SK-N-SH (cell line): ENCODE results near the gene LRRN1. TPM values are rescaled to one million over a fixed set of nuclear protein-coding genes. Genes with fewer than 3 reads are reported as not detected.

ENCODE experiments used
- CTCF ChIA-PET: fragments of 300-600, 350-600 bp; formaldehyde crosslinking; extraction: SDS; loops from one replicate; lab custom pipeline; 2021; lab: Yijun Ruan, JAX
- POLR2A ChIA-PET: fragments of 350-600 bp; sonication (Branson Sonifier 250); formaldehyde crosslinking; extraction: SDS; loops from one replicate; lab custom pipeline; 2020; ENCODE audit warnings: antibody characterized with exemption, inconsistent platforms; lab: Yijun Ruan, JAX
- DNase-seq: peaks from one replicate; pipeline ENCODE4 v3.0.0; 2012
- H2AFZ ChIP-seq: fragments of 200-600 bp; sonication (generic); 2 replicates; pipeline ENCODE4 v1.8.1; 2016; ENCODE audit warnings: antibody characterized with exemption, mild to moderate bottlenecking, low read depth
- H3F3A ChIP-seq: fragments of 200-600 bp; sonication (generic); replicated peaks from 2 replicates; pipeline ENCODE3; 2016; ENCODE audit warnings: antibody characterized with exemption, mild to moderate bottlenecking; ENCODE audit not compliant: insufficient read depth
- H3K27ac ChIP-seq, 2 experiments: fragments of 200-500 bp in 1 of 2; fragments of 200-600 bp in 1 of 2; sonication (Bioruptor generic) in 1 of 2; sonication (generic), shearing (Covaris generic) in 1 of 2; 2 replicates each; pipeline versions ENCODE4 v1.5.1 to v1.6.1; 2014 to 2016; ENCODE audit warnings: low read depth in 2 of 2, inconsistent platforms in 1 of 2, low read length in 1 of 2, mild to moderate bottlenecking in 1 of 2, mixed read lengths in 1 of 2
- H3K27me3 ChIP-seq: fragments of 200-600 bp; sonication (generic), shearing (Covaris generic); 2 replicates; pipeline ENCODE4 v1.6.1; 2016; ENCODE audit warnings: mixed run types; ENCODE audit not compliant: insufficient read depth
- H3K36me3 ChIP-seq, 2 experiments: fragments of 200-500 bp in 1 of 2; fragments of 200-600 bp in 1 of 2; sonication (Bioruptor generic) in 1 of 2; sonication (generic) in 1 of 2; replicated peaks in 1 of 2; 2 replicates each; pipeline versions ENCODE3 to v1.5.1; 2014 to 2016; ENCODE audit warnings: low read length in 1 of 2, mild to moderate bottlenecking in 1 of 2; ENCODE audit not compliant: insufficient read depth in 2 of 2, control insufficient read depth in 1 of 2
- H3K4me1 ChIP-seq, 2 experiments: fragments of 200-500 bp in 1 of 2; fragments of 200-600 bp in 1 of 2; sonication (Bioruptor generic) in 1 of 2; sonication (generic), shearing (Covaris generic) in 1 of 2; 2 replicates each; pipeline versions ENCODE4 v1.5.1 to v1.6.1; 2014 to 2016; ENCODE audit warnings: low read depth in 1 of 2, low read length in 1 of 2, mixed run types in 1 of 2; ENCODE audit not compliant: insufficient read depth in 2 of 2, control insufficient read depth in 1 of 2
- H3K4me2 ChIP-seq: fragments of 200-600 bp; sonication (generic), shearing (Covaris generic); 2 replicates; pipeline ENCODE4 v1.6.1; 2017; ENCODE audit warnings: mixed run types
- H3K4me3 ChIP-seq, 2 experiments: fragments of 200-500 bp in 1 of 2; fragments of 200-600 bp in 1 of 2; sonication (Bioruptor generic) in 1 of 2; sonication (generic), shearing (Covaris generic) in 1 of 2; 2 replicates each; pipeline versions ENCODE4 v1.5.1 to v1.8.1; 2014 to 2016; ENCODE audit warnings: low read depth in 2 of 2, inconsistent platforms in 1 of 2, low read length in 1 of 2, mild to moderate bottlenecking in 1 of 2, mixed read lengths in 1 of 2, moderate library complexity in 1 of 2
- H3K79me2 ChIP-seq: fragments of 200-600 bp; sonication (generic); 2 replicates; pipeline ENCODE4 v1.8.1; 2017; ENCODE audit warnings: mild to moderate bottlenecking; ENCODE audit not compliant: insufficient read depth
- H3K9ac ChIP-seq: fragments of 200-600 bp; sonication (generic); 2 replicates; pipeline ENCODE4 v1.6.1; 2017; ENCODE audit warnings: mixed run types
- H3K9me2 ChIP-seq: fragments of 200-600 bp; sonication (generic); 2 replicates; pipeline ENCODE4 v1.6.1; 2017; ENCODE audit warnings: mixed run types
- H3K9me3 ChIP-seq: fragments of 200-600 bp; sonication (generic); 2 replicates; pipeline ENCODE4 v1.6.1; 2017; ENCODE audit warnings: mixed run types, mild to moderate bottlenecking, moderate library complexity
- H4K20me1 ChIP-seq: fragments of 200-600 bp; sonication (generic); 2 replicates; pipeline ENCODE4 v1.6.1; 2017; ENCODE audit warnings: mild to moderate bottlenecking, mixed run types; ENCODE audit not compliant: insufficient read depth
- EP300 ChIP-seq, 2 experiments: IDR thresholded peaks; 2 replicates each; pipeline versions ENCODE4 v1.4.0 to v1.6.1; 2012; ENCODE audit warnings: borderline replicate concordance in 1 of 2, low read depth in 1 of 2, low read length in 1 of 2
- FOXJ3 ChIP-seq: sonication (generic); formaldehyde crosslinking; IDR thresholded peaks from 2 replicates; pipeline ENCODE4 v1.5.1; 2020; ENCODE audit warnings: mild to moderate bottlenecking, missing genetic modification reagents
- GATA2 ChIP-seq: sonication (generic); formaldehyde crosslinking; IDR thresholded peaks from 2 replicates; pipeline ENCODE4 v1.5.0; 2020; ENCODE audit warnings: mild to moderate bottlenecking, missing genetic modification reagents
- MEF2A ChIP-seq: IDR thresholded peaks from 2 replicates; pipeline ENCODE4 v1.4.0; 2012; ENCODE audit warnings: low read depth, borderline replicate concordance
- MXI1 ChIP-seq: IDR thresholded peaks from 2 replicates; pipeline ENCODE4 v1.6.1; 2012; ENCODE audit warnings: mild to moderate bottlenecking, low read depth, low read length, improper control_type of control experiment
- RCOR1 ChIP-seq: fragments of 150-350 bp; IDR thresholded peaks from 2 replicates; pipeline ENCODE4 v1.6.1; 2017; ENCODE audit warnings: antibody characterized with exemption, low read length
- TEAD4 ChIP-seq: IDR thresholded peaks from 2 replicates; pipeline ENCODE4 v1.4.0; 2012; ENCODE audit warnings: mild to moderate bottlenecking, borderline replicate concordance; ENCODE audit not compliant: insufficient read depth
- YY1 ChIP-seq: IDR thresholded peaks from 2 replicates; pipeline ENCODE4 v1.4.0; 2012; ENCODE audit warnings: low read depth, mild to moderate bottlenecking
- WGBS: methylation state at CpG from one replicate; pipeline ENCODE4 v1.1.6; 2017; ENCODE audit warnings: low lambda C conversion rate; 5-methylcytosine and 5-hydroxymethylcytosine counted together
- polyA plus RNA-seq, 3 experiments: library from polyadenylated mRNA; depleted of rRNA; stranded (reverse); fragments of >200 nt; gene quantifications; 2 replicates each; pipeline ENCODE4 v1.2.3, GENCODE V29; 2012
- TF ChIP-seq, protein P1 (sequence below): IDR thresholded peaks from 2 replicates; pipeline ENCODE4 v1.6.1; 2012; ENCODE audit warnings: mild to moderate bottlenecking, low read depth, low read length, moderate library complexity
- TF ChIP-seq, protein P2 (sequence below): IDR thresholded peaks from 2 replicates; pipeline ENCODE4 v1.4.0; 2012; ENCODE audit warnings: low read depth, borderline replicate concordance
- TF ChIP-seq, protein P3 (sequence below): fragments of 200-600 bp; sonication (generic); IDR thresholded peaks from 2 replicates; pipeline ENCODE4 v1.6.1; 2017; ENCODE audit warnings: antibody characterized with exemption, mild to moderate bottlenecking, moderate library complexity

The LRRN1 gene
- polyA plus RNA-seq, 1 of the 3 experiments (the other 2 are of a cell fraction) = 0.03 TPM

DNA sequence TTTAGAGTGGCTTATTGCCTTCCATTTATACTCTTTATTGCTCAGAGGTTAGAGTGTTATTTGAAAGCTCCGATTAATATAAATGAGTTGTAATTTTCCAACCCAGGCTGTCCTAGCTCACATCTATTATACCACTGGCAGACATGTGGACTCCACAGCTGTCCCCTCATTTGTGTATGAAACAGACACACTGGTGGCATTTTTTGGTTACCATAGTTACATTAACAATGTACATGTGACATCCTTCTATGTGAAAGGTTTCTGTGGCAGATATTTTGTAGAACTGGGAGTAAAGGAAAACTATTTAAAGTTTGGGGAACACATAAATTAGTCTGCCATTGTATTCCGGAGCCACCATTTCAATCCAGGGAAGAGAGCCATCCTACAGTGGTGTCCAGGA is 5.3 kb downstream of the LRRN1 start:
- H3K9me2 ChIP-seq = no peaks in the 10 kb centered on the region
- 9% methylated on average over 2 of the region's 2 CpGs for WGBS
- no peaks in the 10 kb centered on the region for H3K79me2 ChIP-seq
- no peaks in the 10 kb centered on the region for H3K9me3 ChIP-seq
- no peaks in the 10 kb centered on the region for H3F3A ChIP-seq
- H3K4me1 ChIP-seq = no peaks in the 10 kb centered on the region; a peak in 1 of 4 replicates
- CTCF ChIA-PET = no interaction called here
- H3K27me3 ChIP-seq = no peaks in the 10 kb centered on the region
- H3K36me3 ChIP-seq = no peaks in the 10 kb centered on the region
- no peak overlapping the region for H2AFZ ChIP-seq
- H3K9ac ChIP-seq = no peak overlapping the region
- DNase-seq = no peak
- no peaks in the 10 kb centered on the region for H4K20me1 ChIP-seq
- TF ChIP-seq GATA2 (no peak), RCOR1 (no peak)
- TF ChIP-seq, protein P1, sequence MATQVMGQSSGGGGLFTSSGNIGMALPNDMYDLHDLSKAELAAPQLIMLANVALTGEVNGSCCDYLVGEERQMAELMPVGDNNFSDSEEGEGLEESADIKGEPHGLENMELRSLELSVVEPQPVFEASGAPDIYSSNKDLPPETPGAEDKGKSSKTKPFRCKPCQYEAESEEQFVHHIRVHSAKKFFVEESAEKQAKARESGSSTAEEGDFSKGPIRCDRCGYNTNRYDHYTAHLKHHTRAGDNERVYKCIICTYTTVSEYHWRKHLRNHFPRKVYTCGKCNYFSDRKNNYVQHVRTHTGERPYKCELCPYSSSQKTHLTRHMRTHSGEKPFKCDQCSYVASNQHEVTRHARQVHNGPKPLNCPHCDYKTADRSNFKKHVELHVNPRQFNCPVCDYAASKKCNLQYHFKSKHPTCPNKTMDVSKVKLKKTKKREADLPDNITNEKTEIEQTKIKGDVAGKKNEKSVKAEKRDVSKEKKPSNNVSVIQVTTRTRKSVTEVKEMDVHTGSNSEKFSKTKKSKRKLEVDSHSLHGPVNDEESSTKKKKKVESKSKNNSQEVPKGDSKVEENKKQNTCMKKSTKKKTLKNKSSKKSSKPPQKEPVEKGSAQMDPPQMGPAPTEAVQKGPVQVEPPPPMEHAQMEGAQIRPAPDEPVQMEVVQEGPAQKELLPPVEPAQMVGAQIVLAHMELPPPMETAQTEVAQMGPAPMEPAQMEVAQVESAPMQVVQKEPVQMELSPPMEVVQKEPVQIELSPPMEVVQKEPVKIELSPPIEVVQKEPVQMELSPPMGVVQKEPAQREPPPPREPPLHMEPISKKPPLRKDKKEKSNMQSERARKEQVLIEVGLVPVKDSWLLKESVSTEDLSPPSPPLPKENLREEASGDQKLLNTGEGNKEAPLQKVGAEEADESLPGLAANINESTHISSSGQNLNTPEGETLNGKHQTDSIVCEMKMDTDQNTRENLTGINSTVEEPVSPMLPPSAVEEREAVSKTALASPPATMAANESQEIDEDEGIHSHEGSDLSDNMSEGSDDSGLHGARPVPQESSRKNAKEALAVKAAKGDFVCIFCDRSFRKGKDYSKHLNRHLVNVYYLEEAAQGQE = no peak
- TF ChIP-seq, all 33 proteins: peak for 0
- Histone ChIP-seq H3K27ac (no peak overlapping the region), H3K4me3 (no peak overlapping the region), H3K4me2 (no peak overlapping the region)
- POLR2A ChIA-PET = no interaction called here

DNA sequence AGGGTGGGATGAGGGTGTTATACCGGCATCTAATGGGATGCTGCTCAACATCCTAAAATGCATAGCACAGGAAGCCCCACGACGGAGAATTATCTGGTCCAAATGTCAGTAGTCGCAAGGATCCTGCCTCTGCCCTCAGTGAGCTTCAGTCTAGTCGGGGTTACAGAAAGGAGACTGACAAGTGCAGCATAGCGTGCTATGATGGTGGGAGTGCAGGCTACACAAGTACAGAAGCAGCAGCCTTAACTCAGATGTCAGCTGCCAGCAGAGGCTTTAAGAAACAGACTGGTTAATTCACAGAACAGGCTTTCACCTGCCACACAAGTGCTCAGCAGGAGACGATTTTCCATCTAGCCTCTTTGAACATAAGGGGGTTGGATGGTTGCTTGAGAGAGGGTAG is 6.9 kb downstream of the LRRN1 start:
- H4K20me1 ChIP-seq = no peaks in the 10 kb centered on the region
- WGBS = 34% methylated on average over 7 of the region's 7 CpGs
- H3K79me2 ChIP-seq = no peaks in the 10 kb centered on the region
- H3K27me3 ChIP-seq = no peaks in the 10 kb centered on the region
- no peak overlapping the region for H3K27ac ChIP-seq
- ChIA-PET POLR2A (interaction anchor here (0.5 kb wide), 1 partner anchor 686 kb away, joined by 3 read pairs; no protein-coding TSS in a partner anchor), CTCF (no interaction called here)
- no peak overlapping the region for H3K4me3 ChIP-seq
- H2AFZ ChIP-seq = no peak overlapping the region
- H3K9ac ChIP-seq = no peak overlapping the region
- no peaks in the 10 kb centered on the region for H3K9me3 ChIP-seq
- no peaks in the 10 kb centered on the region for H3F3A ChIP-seq
- H3K4me2 ChIP-seq = no peak overlapping the region
- TF ChIP-seq EP300 (IDR thresholded peaks at IDR 0.05; ENCODE audit: borderline replicate concordance in 1 of 2, low read depth in 1 of 2, low read length in 1 of 2) = no peak
- no peak for TF ChIP-seq YY1
- no peak for TF ChIP-seq MXI1
- TF ChIP-seq, protein P2, sequence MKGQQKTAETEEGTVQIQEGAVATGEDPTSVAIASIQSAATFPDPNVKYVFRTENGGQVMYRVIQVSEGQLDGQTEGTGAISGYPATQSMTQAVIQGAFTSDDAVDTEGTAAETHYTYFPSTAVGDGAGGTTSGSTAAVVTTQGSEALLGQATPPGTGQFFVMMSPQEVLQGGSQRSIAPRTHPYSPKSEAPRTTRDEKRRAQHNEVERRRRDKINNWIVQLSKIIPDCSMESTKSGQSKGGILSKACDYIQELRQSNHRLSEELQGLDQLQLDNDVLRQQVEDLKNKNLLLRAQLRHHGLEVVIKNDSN = no peak
- no peak for TF ChIP-seq FOXJ3
- TF ChIP-seq, protein P3, sequence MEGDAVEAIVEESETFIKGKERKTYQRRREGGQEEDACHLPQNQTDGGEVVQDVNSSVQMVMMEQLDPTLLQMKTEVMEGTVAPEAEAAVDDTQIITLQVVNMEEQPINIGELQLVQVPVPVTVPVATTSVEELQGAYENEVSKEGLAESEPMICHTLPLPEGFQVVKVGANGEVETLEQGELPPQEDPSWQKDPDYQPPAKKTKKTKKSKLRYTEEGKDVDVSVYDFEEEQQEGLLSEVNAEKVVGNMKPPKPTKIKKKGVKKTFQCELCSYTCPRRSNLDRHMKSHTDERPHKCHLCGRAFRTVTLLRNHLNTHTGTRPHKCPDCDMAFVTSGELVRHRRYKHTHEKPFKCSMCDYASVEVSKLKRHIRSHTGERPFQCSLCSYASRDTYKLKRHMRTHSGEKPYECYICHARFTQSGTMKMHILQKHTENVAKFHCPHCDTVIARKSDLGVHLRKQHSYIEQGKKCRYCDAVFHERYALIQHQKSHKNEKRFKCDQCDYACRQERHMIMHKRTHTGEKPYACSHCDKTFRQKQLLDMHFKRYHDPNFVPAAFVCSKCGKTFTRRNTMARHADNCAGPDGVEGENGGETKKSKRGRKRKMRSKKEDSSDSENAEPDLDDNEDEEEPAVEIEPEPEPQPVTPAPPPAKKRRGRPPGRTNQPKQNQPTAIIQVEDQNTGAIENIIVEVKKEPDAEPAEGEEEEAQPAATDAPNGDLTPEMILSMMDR = no peak
- no peak for TF ChIP-seq MEF2A
- no peak for TF ChIP-seq TEAD4
- DNase-seq = no peak
- no peaks in the 10 kb centered on the region; a peak in 1 of 4 replicates for H3K4me1 ChIP-seq
- H3K36me3 ChIP-seq = no peaks in the 10 kb centered on the region
- H3K9me2 ChIP-seq = no peaks in the 10 kb centered on the region
